PC-9 (cell line): ENCODE results near the gene PER1. TPM values are rescaled to one million over a fixed set of nuclear protein-coding genes. Genes with fewer than 3 reads are reported as not detected.

Experiments
- BruUV-seq: library from RNA; stranded (reverse); fragments of 400-500 nt; replicated peaks from 2 replicates; lab custom pipeline; 2021; lab: Mats Ljungman, UMichigan
- CTCF ChIA-PET: fragments of 300-600 bp; sonication (Branson Sonifier 250); formaldehyde crosslinking; loops from one replicate; lab custom pipeline; 2022; ENCODE audit warnings: antibody characterized with exemption; lab: Charles Lee
- POLR2A ChIA-PET: fragments of 300-600 bp; sonication (Branson Sonifier 250); formaldehyde crosslinking; loops from one replicate; lab custom pipeline; 2022; ENCODE audit warnings: antibody characterized with exemption; ENCODE audit not compliant: unreplicated experiment; lab: Charles Lee
- DNase-seq, 2 experiments: peaks; one replicate each; pipeline versions ENCODE4 v3.0.0 to v3.0.0-alpha.2; 2015 to 2022; ENCODE audit warnings: mixed read lengths in 1 of 2
- H2AFZ ChIP-seq: fragments of 200-600 bp; sonication (generic); 2 replicates; pipeline ENCODE4 v1.8.1; 2017; ENCODE audit warnings: antibody characterized with exemption
- H3F3A ChIP-seq: fragments of 200-600 bp; sonication (generic); 2 replicates; pipeline ENCODE4 v1.8.1; 2017; ENCODE audit warnings: antibody characterized with exemption, mild to moderate bottlenecking, low read depth; ENCODE audit not compliant: insufficient read depth
- H3K27ac ChIP-seq: fragments of 200-600 bp; sonication (generic); 2 replicates; pipeline ENCODE4 v1.6.1; 2016; ENCODE audit warnings: mixed run types
- H3K27me3 ChIP-seq: fragments of 200-600 bp; sonication (generic); 2 replicates; pipeline ENCODE4 v1.6.1; 2016; ENCODE audit warnings: low read depth, mixed run types; ENCODE audit not compliant: insufficient read depth
- H3K36me3 ChIP-seq: fragments of 200-600 bp; sonication (generic); 2 replicates; pipeline ENCODE4 v1.6.1; 2016; ENCODE audit warnings: low read depth, mixed run types
- H3K4me1 ChIP-seq: fragments of 200-600 bp; sonication (generic); replicated peaks from 2 replicates; pipeline ENCODE4 v1.6.1; 2016; ENCODE audit warnings: mixed run types; ENCODE audit not compliant: insufficient read depth
- H3K4me2 ChIP-seq: fragments of 200-600 bp; sonication (generic); 2 replicates; pipeline ENCODE4 v1.6.1; 2017; ENCODE audit warnings: mixed run types
- H3K4me3 ChIP-seq: fragments of 200-600 bp; sonication (generic); 2 replicates; pipeline ENCODE4 v1.6.1; 2016; ENCODE audit warnings: mixed run types
- H3K79me2 ChIP-seq: fragments of 200-600 bp; sonication (generic); 2 replicates; pipeline ENCODE4 v1.6.1; 2017; ENCODE audit warnings: low read depth, mixed run types
- H3K9me2 ChIP-seq: fragments of 200-600 bp; sonication (generic); 2 replicates; pipeline ENCODE4 v1.8.1; 2017; ENCODE audit warnings: mild to moderate bottlenecking; ENCODE audit not compliant: insufficient read depth
- H3K9me3 ChIP-seq: fragments of 200-600 bp; sonication (generic); 2 replicates; pipeline ENCODE4 v1.8.1; 2016; ENCODE audit warnings: low read depth; ENCODE audit not compliant: insufficient read depth
- H4K20me1 ChIP-seq: fragments of 200-600 bp; sonication (generic); 2 replicates; pipeline ENCODE4 v1.8.1; 2017; ENCODE audit not compliant: insufficient read depth
- CTCF ChIP-seq: fragments of 200-600 bp; sonication (generic); conservative IDR thresholded peaks from 2 replicates; pipeline ENCODE4 v1.6.1; 2017; ENCODE audit warnings: mixed run types, antibody characterized with exemption, mild to moderate bottlenecking, moderate library complexity
- EZH2 ChIP-seq: fragments of 200-600 bp; sonication (generic); IDR thresholded peaks from 2 replicates; pipeline ENCODE4 v1.8.0; 2017; ENCODE audit warnings: antibody characterized with exemption, low read depth
- intact Hi-C: fragments of 100-400 bp; cut with micrococcal nuclease; formaldehyde crosslinking; loops from one replicate; pipeline ENCODE4 v1.10.0; 2022; ENCODE audit not compliant: unreplicated experiment
- total RNA-seq: library from RNA; stranded (reverse); gene quantifications from 2 replicates; pipeline ENCODE4 v1.2.3, GENCODE V29; 2021

Gene PER1
- total RNA-seq, 1 experiment from 2014 or later, result 60.2 TPM

DNA sequence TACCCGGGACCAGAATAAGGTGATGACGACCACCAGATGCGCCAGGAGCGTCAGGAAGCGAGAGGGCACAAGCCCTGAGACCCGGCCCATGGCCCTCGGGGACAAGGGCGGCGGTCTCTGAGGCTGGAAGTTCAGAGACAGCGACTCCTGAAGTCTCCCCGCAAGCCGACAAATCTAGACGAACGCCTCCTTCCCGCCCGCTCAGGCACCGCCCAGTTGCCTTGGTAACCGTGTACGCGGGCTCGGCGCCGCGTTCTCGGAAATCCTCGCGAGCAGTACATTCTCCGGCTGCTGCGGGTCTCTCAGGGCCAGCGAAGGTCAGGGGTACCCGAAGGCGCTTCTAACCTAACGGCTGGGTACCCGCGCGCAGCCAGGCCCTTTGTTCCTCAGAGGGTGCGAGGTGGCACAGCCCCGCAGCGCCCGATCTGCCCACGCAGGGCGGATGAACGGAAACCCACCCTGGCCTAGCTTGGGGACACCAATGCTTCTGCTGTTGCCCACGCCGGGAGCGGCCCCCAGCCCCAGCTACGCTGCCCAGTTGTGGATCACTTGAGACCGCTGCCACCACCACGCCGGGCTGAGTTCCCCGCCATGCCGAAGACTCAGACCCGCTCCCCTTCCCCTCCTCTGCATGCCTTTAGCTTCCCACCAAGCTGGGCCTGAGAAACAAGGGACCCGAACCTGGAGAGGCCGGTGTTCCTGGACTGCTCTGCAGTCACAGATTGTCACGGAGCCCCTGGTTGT lies 24.2 kb upstream of the PER1 start, which contains the start of gene TMEM107:
Gene TMEM107, minus strand, starts transcription at position 184 of the 744 bp plus-strand sequence. Its CDS starts 94 bp downstream, at position 90.
- DNase-seq, result peak; percentile 63 to 90
- Histone ChIP-seq H3K27me3 (no peaks in the 10 kb centered on the region), H4K20me1 (no peaks in the 10 kb centered on the region), H3K79me2 (no peaks in the 10 kb centered on the region), H3K36me3 (no peaks in the 10 kb centered on the region), H3K9me3 (no peaks in the 10 kb centered on the region), H3K4me1 (0 out of 2 replicates have a peak, but pooled peaks cover 7% of the 10 kb centered on the region), H3K27ac (no peak within 1 kb of the TSS), H2AFZ (peak within 1 kb of the TSS; percentile 93), H3K9me2 (no peaks in the 10 kb centered on the region), H3K4me3 (peak within 1 kb of the TSS; percentile 67), H3K4me2 (peak within 1 kb of the TSS; percentile 97), H3F3A (peaks cover 20% of the 10 kb centered on the region)
- BruUV-seq, result TSS peak; percentile 84
- no peak for TF ChIP-seq EZH2
- TF ChIP-seq CTCF, result no peak
- intact Hi-C loops, result no loop called here
- ChIA-PET POLR2A (interaction anchor here (0.6 kb wide), 3 partner anchors 34 to 116 kb away, joined by 3 to 6 read pairs (median 5); partner anchors contain the start of gene AURKB), CTCF (no interaction called here)

DNA sequence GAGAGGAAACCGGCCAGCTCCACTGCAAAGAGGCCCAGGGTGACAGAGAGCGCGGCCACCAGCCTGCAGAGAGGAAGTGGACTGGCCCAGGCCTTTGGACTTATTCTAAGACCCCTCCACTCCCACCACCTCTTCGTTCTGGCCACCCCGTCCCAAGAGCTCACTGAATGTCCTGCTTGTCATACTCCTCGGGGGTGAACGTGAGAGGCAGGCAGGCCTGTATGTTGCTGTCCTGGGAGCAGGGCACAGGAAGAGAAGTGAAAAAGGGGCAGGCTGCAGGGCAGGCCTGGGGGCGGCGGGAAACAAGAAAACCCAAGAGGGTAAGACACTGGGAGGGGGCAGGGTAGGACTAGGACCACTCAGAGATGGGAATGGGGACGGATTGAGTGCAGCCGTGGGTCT lies 23.6 kb upstream of the PER1 start:
- POLR2A ChIA-PET, result no interaction called here
- 0 out of 2 replicates have a peak, but pooled peaks cover 7% of the 10 kb centered on the region for H3K4me1 ChIP-seq
- H3K9me2 ChIP-seq, result no peaks in the 10 kb centered on the region
- H3K36me3 ChIP-seq, result no peaks in the 10 kb centered on the region
- CTCF ChIA-PET, result no interaction called here
- no peaks in the 10 kb centered on the region for H3K79me2 ChIP-seq
- H4K20me1 ChIP-seq, result no peaks in the 10 kb centered on the region
- no peak for DNase-seq
- H3F3A ChIP-seq, result peaks cover 20% of the 10 kb centered on the region
- BruUV-seq, result no TSS peak
- H3K27ac ChIP-seq, result no peak overlapping the region
- peak overlapping the region; percentile 67 for H3K4me3 ChIP-seq
- H3K27me3 ChIP-seq, result no peaks in the 10 kb centered on the region
- TF ChIP-seq EZH2 (no peak), CTCF (no peak)
- intact Hi-C loops, result no loop called here
- peak overlapping the region; percentile 93 for H2AFZ ChIP-seq
- H3K4me2 ChIP-seq, result peak overlapping the region; percentile 97
- no peaks in the 10 kb centered on the region for H3K9me3 ChIP-seq

- ChIA-PET POLR2A (interaction anchor here (0.6 to 1.2 kb wide), 11 partner anchors 14 to 158 kb away, joined by 3 to 13 read pairs (median 6); partner anchors contain the start of genes BORCS6 and SLC25A35), CTCF (interaction anchor here (0.7 to 1.0 kb wide), 2 partner anchors 16 to 127 kb away, joined by 3 read pairs; no protein-coding TSS in a partner anchor)
- no peaks in the 10 kb centered on the region for H3K9me3 ChIP-seq
- peak overlapping the region; percentile 82 for H3K4me2 ChIP-seq
- BruUV-seq, result no TSS peak
- H3K9me2 ChIP-seq, result no peaks in the 10 kb centered on the region
- H3K4me1 ChIP-seq, result 0 out of 2 replicates have a peak, but pooled peaks cover 7% of the 10 kb centered on the region
- H4K20me1 ChIP-seq, result no peaks in the 10 kb centered on the region
- intact Hi-C loops, result loop anchor here (1.0 to 5.0 kb wide), 4 partner anchors 10 to 48 kb away; no protein-coding TSS in a partner anchor
- H3F3A ChIP-seq, result peaks cover 20% of the 10 kb centered on the region
- H3K79me2 ChIP-seq, result no peaks in the 10 kb centered on the region
- peak overlapping the region; percentile 93 for H3K27ac ChIP-seq
- H3K4me3 ChIP-seq, result peak overlapping the region; percentile 63
- no peak for TF ChIP-seq CTCF
- TF ChIP-seq EZH2, result no peak
- no peaks in the 10 kb centered on the region for H3K36me3 ChIP-seq
- H3K27me3 ChIP-seq, result no peaks in the 10 kb centered on the region
- H2AFZ ChIP-seq, result peak overlapping the region; percentile 75
- DNase-seq, result no peak
Observed at GRCh38 chr17:8173871-8174322, 21.7 kb upstream of the PER1 start.
